WTC11 (cell line): ENCODE measurements around the gene EIF5A.

ENCODE experiments used
- HMGA2 ChIP-seq: fragments of 250-450 bp; sonication (Bioruptor Pico); IDR thresholded peaks from 2 replicates; pipeline ENCODE4 v1.4.0; 2021; ENCODE audit warnings: mild to moderate bottlenecking, moderate library complexity
- ZNF317 ChIP-seq: sonication (generic); formaldehyde crosslinking; IDR thresholded peaks from 2 replicates; pipeline ENCODE4 v1.8.1; 2023; ENCODE audit warnings: low read depth, mild to moderate bottlenecking, moderate library complexity, missing genetic modification reagents, borderline replicate concordance
- TF ChIP-seq, protein P1 (sequence below): sonication (generic); formaldehyde crosslinking; IDR thresholded peaks from 2 replicates; pipeline ENCODE4 v1.8.0; 2022; ENCODE audit warnings: missing genetic modification reagents
- TF ChIP-seq, protein P2 (sequence below): fragments of 200-600 bp; IDR thresholded peaks from 2 replicates; pipeline ENCODE4 v1.8.0; 2022; ENCODE audit warnings: antibody characterized with exemption
- TF ChIP-seq, protein P3 (sequence below): sonication (generic); formaldehyde crosslinking; IDR thresholded peaks from 2 replicates; pipeline ENCODE4 v1.8.0; 2023; ENCODE audit warnings: missing genetic modification reagents, mild to moderate bottlenecking, borderline replicate concordance

DNA sequence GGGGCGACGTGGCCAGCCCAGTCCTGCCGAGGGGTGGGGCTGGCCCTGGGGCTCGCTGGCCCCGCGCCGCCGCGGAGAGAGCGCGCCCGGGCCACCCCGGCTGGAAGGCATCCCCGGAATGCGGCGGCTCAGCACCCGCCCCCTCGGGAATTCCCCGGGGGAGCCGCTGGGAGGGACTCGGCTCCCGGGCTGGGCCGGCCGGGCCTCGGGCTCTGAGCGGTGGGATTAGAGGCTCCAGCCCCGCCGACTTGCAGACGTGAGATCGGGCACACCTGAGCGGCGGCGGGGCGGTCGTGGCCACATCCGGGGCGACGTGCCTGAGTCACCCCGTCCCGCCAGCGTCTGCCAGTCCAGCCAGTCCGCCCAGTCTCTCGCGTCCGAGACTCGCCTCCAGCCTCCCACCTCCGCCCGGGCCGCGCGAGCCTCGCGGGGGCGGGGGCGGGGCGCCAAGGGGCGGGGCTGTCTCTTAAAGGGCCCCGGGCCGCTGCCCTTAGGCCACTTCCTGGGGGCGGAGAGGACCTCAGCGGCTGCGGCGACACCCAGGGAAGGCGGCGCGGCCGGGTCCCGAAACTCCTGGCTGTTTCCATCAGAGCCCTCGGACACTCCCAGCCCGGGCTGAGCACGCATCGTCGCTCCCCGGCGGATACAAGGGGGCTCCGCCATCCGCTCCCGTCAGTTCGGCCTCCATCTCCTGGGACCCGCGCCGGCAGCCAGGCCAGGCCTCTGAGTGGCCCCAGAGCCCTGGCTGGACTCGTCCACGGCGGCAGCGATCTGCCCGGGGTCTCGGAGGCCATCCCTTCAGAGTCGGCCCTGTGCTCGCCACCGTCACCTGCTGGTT is 44.5 kb downstream of the EIF5A start, which contains the start of gene KCTD11:
- no peak for TF ChIP-seq ZNF317 (CRISPR knock-in tag)
- TF ChIP-seq HMGA2 = no peak
- TF ChIP-seq, protein P1, sequence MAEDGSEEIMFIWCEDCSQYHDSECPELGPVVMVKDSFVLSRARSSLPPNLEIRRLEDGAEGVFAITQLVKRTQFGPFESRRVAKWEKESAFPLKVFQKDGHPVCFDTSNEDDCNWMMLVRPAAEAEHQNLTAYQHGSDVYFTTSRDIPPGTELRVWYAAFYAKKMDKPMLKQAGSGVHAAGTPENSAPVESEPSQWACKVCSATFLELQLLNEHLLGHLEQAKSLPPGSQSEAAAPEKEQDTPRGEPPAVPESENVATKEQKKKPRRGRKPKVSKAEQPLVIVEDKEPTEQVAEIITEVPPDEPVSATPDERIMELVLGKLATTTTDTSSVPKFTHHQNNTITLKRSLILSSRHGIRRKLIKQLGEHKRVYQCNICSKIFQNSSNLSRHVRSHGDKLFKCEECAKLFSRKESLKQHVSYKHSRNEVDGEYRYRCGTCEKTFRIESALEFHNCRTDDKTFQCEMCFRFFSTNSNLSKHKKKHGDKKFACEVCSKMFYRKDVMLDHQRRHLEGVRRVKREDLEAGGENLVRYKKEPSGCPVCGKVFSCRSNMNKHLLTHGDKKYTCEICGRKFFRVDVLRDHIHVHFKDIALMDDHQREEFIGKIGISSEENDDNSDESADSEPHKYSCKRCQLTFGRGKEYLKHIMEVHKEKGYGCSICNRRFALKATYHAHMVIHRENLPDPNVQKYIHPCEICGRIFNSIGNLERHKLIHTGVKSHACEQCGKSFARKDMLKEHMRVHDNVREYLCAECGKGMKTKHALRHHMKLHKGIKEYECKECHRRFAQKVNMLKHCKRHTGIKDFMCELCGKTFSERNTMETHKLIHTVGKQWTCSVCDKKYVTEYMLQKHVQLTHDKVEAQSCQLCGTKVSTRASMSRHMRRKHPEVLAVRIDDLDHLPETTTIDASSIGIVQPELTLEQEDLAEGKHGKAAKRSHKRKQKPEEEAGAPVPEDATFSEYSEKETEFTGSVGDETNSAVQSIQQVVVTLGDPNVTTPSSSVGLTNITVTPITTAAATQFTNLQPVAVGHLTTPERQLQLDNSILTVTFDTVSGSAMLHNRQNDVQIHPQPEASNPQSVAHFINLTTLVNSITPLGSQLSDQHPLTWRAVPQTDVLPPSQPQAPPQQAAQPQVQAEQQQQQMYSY = 0 out of 2 replicates have a peak, but pooled peaks have one; percentile 19
- TF ChIP-seq, protein P2, sequence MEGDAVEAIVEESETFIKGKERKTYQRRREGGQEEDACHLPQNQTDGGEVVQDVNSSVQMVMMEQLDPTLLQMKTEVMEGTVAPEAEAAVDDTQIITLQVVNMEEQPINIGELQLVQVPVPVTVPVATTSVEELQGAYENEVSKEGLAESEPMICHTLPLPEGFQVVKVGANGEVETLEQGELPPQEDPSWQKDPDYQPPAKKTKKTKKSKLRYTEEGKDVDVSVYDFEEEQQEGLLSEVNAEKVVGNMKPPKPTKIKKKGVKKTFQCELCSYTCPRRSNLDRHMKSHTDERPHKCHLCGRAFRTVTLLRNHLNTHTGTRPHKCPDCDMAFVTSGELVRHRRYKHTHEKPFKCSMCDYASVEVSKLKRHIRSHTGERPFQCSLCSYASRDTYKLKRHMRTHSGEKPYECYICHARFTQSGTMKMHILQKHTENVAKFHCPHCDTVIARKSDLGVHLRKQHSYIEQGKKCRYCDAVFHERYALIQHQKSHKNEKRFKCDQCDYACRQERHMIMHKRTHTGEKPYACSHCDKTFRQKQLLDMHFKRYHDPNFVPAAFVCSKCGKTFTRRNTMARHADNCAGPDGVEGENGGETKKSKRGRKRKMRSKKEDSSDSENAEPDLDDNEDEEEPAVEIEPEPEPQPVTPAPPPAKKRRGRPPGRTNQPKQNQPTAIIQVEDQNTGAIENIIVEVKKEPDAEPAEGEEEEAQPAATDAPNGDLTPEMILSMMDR = no peak; the same call in 1 of the 2 replicates
- TF ChIP-seq, protein P3, sequence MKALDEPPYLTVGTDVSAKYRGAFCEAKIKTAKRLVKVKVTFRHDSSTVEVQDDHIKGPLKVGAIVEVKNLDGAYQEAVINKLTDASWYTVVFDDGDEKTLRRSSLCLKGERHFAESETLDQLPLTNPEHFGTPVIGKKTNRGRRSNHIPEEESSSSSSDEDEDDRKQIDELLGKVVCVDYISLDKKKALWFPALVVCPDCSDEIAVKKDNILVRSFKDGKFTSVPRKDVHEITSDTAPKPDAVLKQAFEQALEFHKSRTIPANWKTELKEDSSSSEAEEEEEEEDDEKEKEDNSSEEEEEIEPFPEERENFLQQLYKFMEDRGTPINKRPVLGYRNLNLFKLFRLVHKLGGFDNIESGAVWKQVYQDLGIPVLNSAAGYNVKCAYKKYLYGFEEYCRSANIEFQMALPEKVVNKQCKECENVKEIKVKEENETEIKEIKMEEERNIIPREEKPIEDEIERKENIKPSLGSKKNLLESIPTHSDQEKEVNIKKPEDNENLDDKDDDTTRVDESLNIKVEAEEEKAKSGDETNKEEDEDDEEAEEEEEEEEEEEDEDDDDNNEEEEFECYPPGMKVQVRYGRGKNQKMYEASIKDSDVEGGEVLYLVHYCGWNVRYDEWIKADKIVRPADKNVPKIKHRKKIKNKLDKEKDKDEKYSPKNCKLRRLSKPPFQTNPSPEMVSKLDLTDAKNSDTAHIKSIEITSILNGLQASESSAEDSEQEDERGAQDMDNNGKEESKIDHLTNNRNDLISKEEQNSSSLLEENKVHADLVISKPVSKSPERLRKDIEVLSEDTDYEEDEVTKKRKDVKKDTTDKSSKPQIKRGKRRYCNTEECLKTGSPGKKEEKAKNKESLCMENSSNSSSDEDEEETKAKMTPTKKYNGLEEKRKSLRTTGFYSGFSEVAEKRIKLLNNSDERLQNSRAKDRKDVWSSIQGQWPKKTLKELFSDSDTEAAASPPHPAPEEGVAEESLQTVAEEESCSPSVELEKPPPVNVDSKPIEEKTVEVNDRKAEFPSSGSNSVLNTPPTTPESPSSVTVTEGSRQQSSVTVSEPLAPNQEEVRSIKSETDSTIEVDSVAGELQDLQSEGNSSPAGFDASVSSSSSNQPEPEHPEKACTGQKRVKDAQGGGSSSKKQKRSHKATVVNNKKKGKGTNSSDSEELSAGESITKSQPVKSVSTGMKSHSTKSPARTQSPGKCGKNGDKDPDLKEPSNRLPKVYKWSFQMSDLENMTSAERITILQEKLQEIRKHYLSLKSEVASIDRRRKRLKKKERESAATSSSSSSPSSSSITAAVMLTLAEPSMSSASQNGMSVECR = peak; percentile 43; the same call in 1 of the 2 replicates
